Epithelial cell of proximal tubule (primary cell): ENCODE results near the gene STIMATE. TPM values are rescaled to one million over a fixed set of nuclear protein-coding genes. Genes with fewer than 3 reads are reported as not detected.

Experiments used
- DNase-seq: peaks from one replicate; pipeline ENCODE4 v3.0.0-alpha.2; 2011; ENCODE audit warnings: low read depth
- H3K4me3 ChIP-seq: 2 replicates; pipeline ENCODE4 v1.5.1; 2011; ENCODE audit warnings: low read depth, mild to moderate bottlenecking, low read length
- total RNA-seq: library from RNA; depleted of rRNA; stranded (reverse); fragments of >200 nt; gene quantifications from 2 replicates; pipeline ENCODE4 v1.2.3, GENCODE V29; 2015
- TF ChIP-seq, protein P1 (sequence below): conservative IDR thresholded peaks from 2 replicates; pipeline ENCODE4 v1.5.1; 2012; ENCODE audit warnings: low read depth, mild to moderate bottlenecking, low read length

Gene STIMATE
- total RNA-seq, 1 donor from 2014 or later = 7.7 TPM

DNA sequence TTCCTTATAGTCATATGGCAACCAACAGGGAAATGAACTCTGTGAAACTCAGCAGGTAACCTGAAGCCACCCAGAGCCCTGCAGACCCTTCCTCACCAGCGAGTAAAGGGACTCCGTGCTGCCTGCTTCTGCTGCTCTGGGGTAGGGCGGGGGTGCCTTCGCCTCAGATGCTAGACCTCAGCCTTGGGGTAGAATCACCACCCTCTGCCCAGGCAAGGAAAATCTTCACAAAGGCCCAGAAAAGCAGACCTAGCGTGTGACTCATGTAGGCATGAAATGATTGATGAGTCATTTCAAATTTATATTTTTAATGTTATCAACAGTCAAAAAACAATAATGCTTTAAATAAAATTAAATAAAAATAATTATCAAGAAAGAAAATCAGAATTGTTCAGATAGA is 6.6 kb downstream of the STIMATE start:
- TF ChIP-seq, protein P1, sequence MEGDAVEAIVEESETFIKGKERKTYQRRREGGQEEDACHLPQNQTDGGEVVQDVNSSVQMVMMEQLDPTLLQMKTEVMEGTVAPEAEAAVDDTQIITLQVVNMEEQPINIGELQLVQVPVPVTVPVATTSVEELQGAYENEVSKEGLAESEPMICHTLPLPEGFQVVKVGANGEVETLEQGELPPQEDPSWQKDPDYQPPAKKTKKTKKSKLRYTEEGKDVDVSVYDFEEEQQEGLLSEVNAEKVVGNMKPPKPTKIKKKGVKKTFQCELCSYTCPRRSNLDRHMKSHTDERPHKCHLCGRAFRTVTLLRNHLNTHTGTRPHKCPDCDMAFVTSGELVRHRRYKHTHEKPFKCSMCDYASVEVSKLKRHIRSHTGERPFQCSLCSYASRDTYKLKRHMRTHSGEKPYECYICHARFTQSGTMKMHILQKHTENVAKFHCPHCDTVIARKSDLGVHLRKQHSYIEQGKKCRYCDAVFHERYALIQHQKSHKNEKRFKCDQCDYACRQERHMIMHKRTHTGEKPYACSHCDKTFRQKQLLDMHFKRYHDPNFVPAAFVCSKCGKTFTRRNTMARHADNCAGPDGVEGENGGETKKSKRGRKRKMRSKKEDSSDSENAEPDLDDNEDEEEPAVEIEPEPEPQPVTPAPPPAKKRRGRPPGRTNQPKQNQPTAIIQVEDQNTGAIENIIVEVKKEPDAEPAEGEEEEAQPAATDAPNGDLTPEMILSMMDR = no peak
- no peak for DNase-seq

DNA sequence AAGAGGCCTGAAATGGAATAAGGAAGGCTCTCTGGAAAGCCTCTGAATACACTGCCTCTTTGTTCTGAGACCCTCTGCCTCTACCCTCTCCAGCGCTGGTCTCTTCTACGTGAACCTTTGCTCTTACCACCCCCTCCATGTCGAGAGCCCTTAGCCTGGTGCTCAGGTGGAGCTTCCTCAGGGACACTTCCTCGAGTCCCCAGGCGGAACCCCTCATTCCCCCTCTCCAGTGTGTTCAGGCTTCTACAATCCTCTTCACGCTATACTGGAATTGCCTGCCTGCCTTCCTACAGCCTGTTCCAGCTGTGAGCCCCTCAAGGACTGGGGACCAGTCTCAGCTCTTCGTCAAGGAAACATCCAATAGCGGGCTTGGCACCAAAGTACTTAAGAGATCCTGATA is 7.4 kb downstream of the STIMATE start:
- DNase-seq = no peak
- TF ChIP-seq, protein P1 = no peak
- no peak overlapping the region for H3K4me3 ChIP-seq

More for the DNA sequence above, 6.6 kb downstream of the STIMATE start:
- no peak overlapping the region for H3K4me3 ChIP-seq

DNA sequence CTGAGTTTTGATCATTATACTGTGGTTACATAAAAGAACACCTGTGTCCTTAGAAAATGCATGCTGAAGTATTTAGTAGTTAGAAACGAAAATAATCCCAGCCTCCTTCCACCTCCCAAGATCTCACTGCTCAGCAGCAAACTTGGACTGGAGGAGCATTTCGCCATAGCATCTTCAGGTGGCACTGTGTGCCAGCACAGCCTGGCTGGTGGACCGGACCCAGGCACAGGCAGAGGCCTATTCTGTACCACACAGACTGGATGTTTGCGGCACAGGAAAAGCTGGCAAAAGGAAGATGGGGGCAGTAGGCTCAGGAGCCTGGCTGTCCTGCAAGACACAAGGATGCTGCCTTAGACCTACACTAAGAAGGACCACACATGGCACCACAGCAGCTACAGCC is 10.2 kb downstream of the STIMATE start:
- no peak for DNase-seq
- TF ChIP-seq, protein P1 = no peak
- H3K4me3 ChIP-seq = no peak overlapping the region

DNA sequence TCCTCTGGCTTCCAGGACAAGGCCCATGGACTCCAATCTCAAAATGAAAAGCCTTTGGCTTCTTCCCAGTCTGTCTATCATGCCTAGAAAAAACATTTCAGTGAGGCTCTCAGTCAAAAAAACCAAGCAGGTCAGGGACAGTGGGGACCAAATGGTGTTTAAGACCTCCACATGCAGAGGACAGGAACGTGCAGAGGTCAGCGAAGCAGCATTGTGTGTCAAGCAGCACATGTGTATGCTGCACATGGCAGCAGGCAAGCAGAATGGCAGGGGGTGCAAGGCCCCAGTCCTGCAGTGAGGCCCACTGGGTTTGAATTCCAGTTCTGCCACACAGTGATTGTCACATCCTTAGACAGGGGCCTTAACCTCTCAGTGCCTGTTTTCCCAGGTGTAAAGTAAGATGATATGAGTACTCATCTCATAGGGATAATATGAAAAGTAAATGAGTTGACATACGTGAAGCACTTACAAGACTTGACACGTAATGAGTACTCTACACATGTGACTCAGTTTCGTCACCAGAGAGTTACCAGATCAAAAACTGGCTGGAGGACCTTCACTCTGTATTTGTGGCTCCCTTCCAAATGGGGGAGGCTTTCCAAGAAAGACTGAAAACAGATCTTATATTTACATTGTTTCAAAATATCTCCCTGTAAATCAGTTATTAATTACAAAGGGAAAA is 11.2 kb downstream of the STIMATE start:
- DNase-seq = no peak
- TF ChIP-seq, protein P1 = no peak
- no peak overlapping the region for H3K4me3 ChIP-seq

DNA sequence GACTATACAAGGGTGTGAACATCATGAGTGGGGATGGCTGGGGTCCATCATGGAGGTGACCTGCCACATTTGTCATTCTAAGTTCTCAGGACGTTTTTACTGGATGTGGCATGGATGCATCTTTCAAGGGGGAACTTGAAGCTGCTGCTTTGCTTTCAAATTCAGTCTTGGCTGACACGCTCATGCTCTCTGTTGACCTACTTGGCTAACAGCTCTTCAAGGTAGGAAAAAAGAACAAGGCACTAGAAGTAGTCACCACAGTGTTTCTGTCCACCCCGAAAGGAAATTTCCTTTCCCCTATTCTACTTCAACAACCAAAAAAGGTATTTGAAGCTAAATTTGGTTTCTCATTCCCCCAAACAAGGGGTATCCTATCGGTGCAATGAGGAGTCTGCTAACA is 15.0 kb downstream of the STIMATE start:
- no peak overlapping the region for H3K4me3 ChIP-seq
- TF ChIP-seq, protein P1 = no peak
- DNase-seq = no peak

GRCh38 chr3:52881871-52882270 is 15.5 kb downstream of the STIMATE start:
- TF ChIP-seq, protein P1 = no peak
- DNase-seq = no peak
- no peak overlapping the region for H3K4me3 ChIP-seq

DNA sequence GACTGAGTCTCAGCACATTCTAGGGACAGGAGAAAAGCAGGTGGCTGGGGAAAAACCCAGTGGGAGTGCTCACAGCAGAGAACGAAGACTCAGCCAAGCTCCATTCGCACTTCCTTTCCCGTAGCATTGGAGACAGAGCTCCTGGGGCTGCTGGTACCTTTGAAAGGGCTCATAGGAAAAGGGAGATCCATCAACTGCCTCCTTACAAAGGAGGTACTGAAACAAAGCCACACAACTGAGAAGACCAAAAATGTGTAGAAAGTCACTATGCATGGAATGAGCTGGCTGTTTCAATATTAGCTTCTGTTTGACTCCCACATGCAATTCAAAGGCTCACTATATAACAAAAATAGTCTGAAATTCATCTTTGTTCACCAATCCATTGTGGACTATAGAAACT is 16.9 kb downstream of the STIMATE start:
- TF ChIP-seq, protein P1 = no peak

More for the DNA sequence above, 16.9 kb downstream of the STIMATE start:
- H3K4me3 ChIP-seq = no peak overlapping the region
- DNase-seq = no peak
